HUES48 (cell line): ENCODE results near the gene DMKN.

Source experiments
- H3K27ac ChIP-seq: one replicate; pipeline ENCODE4 v1.7.0; 2013; ENCODE audit warnings: low read depth, low read length, inconsistent platforms
- H3K27me3 ChIP-seq: 2 replicates; pipeline ENCODE4 v1.6.1; 2013; ENCODE audit warnings: mild to moderate bottlenecking, low read length; ENCODE audit not compliant: control insufficient read depth, insufficient read depth
- H3K36me3 ChIP-seq: 2 replicates; pipeline ENCODE4 v1.6.1; 2013; ENCODE audit warnings: low read length; ENCODE audit not compliant: control insufficient read depth, insufficient read depth
- H3K4me1 ChIP-seq: 2 replicates; pipeline ENCODE4 v1.6.1; 2013; ENCODE audit warnings: mild to moderate bottlenecking, low read length; ENCODE audit not compliant: control insufficient read depth, insufficient read depth
- H3K4me3 ChIP-seq: 2 replicates; pipeline ENCODE4 v1.5.1; 2013; ENCODE audit warnings: mild to moderate bottlenecking, low read depth, low read length
- H3K9ac ChIP-seq: 2 replicates; pipeline ENCODE4 v1.6.1; 2013; ENCODE audit warnings: mild to moderate bottlenecking, low read depth, low read length, moderate library complexity
- H3K9me3 ChIP-seq: 2 replicates; pipeline ENCODE4 v1.6.1; 2013; ENCODE audit warnings: low read length; ENCODE audit not compliant: control insufficient read depth, insufficient read depth

The DMKN gene

DNA sequence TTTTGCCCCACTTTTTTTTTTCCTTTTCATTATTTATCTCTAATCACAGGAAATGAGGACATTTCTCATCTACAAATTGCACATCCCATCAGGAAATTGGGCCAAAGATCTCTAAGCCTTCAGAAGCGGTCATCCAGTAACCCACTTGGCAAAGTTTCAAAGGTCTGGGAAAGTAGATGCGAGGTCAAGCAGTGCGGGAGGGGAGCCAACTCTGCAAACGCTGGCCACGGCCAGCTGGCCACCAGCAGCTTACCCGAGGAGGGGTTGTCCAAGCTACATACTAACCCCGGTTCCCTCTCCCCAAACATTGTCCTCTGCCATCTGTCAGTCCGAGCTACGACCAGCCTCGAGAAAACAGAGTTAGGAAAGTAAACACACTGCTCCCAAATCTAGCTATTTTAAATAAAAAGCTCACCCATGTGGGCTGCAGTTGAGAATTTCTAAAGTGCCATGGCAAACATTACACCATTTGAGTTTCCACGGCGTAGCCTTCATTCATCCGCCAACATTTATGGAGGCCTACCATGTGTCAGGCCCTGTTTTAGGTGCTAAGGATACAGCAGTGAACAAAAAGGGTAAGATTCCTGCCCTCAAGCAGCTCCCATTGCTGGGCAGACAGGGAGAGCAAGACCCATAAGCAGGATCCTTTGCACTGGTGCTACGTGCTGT, 53.9 kb downstream of the DMKN start:
- H3K27ac ChIP-seq = no peak overlapping the region
- H3K27me3 ChIP-seq = no peaks in the 10 kb centered on the region
- H3K4me3 ChIP-seq = no peak overlapping the region
- H3K9me3 ChIP-seq = no peaks in the 10 kb centered on the region
- no peaks in the 10 kb centered on the region for H3K36me3 ChIP-seq
- H3K9ac ChIP-seq = no peak overlapping the region
- H3K4me1 ChIP-seq = no peaks in the 10 kb centered on the region

DNA sequence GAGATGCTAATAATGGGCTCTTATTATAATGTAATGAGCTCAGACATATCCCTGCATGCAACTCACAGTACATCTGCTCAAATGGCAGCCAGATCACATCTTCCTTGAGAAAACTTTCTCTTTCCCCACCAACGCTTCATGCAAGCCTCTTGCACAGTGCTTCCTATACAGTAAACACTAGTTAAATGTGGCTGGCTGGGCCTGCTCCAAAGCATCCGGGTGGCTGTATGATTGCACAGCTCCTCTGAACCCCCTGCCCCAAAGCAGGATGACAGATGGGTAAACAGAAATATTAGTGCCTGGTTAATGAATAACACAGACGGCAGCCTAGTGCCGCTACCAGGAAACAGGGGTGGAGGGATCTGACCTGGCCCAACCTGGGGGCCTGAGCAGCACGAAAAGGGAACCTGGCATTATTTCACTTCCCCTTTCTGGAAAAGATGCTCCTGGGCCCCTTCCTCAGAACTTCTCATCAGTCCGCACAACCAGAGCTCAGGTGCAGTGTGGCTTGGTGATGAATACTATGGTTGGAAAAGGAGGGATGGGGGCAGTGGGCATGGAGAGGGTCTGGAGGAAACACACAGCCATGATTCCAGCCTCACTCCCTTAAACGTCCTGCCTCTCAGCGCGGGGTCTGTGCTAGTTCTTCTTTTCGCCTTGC, 54.6 kb downstream of the DMKN start:
- no peaks in the 10 kb centered on the region for H3K27me3 ChIP-seq
- no peaks in the 10 kb centered on the region for H3K4me1 ChIP-seq
- H3K27ac ChIP-seq = no peak overlapping the region
- H3K9ac ChIP-seq = no peak overlapping the region
- H3K4me3 ChIP-seq = no peak overlapping the region
- H3K9me3 ChIP-seq = no peaks in the 10 kb centered on the region
- no peaks in the 10 kb centered on the region for H3K36me3 ChIP-seq

DNA sequence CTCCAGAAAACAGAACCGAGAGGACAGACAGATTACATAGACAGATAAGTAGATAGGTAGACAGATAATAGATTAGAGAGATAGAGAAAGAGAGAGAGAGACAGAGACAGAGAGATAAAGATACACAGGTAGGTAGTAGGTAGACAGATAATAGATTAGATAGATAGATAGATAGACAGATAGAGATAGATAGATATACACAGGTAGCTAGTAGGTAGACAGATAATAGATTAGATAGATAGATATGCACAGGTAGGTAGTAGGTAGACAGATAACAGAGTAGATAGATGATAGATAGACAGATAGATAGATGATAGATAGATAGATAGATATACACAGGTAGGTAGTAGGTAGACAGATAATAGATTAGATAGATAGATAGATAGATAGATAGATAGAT, 55.3 kb downstream of the DMKN start:
- Histone ChIP-seq H3K9ac (no peak overlapping the region), H3K36me3 (no peaks in the 10 kb centered on the region), H3K4me1 (no peaks in the 10 kb centered on the region), H3K4me3 (no peak overlapping the region), H3K27me3 (no peaks in the 10 kb centered on the region), H3K9me3 (no peaks in the 10 kb centered on the region), H3K27ac (no peak overlapping the region)

DNA sequence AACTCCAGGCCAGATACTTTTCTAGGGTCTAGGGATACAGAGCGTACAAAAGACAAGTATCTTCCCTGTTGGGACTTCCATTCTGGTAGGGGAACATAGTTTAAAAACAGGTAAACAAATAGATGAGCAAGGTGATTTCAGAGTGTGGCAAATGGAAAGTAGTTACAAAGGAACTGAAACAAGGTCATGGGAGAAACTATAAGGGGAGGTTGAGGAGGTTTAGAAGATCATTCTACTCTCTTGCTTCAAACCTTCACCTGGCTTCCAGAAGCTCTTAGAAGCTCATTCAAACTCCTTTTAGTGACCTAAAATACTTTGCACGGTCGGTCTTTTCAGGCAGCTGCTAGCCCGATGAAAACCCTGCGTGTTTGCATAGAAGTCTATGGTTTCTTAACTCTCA, 56.3 kb downstream of the DMKN start:
- no peaks in the 10 kb centered on the region for H3K9me3 ChIP-seq
- no peak overlapping the region for H3K9ac ChIP-seq
- no peak overlapping the region for H3K27ac ChIP-seq
- H3K36me3 ChIP-seq = no peaks in the 10 kb centered on the region
- H3K4me1 ChIP-seq = no peaks in the 10 kb centered on the region
- no peak overlapping the region for H3K4me3 ChIP-seq
- H3K27me3 ChIP-seq = no peaks in the 10 kb centered on the region

DNA sequence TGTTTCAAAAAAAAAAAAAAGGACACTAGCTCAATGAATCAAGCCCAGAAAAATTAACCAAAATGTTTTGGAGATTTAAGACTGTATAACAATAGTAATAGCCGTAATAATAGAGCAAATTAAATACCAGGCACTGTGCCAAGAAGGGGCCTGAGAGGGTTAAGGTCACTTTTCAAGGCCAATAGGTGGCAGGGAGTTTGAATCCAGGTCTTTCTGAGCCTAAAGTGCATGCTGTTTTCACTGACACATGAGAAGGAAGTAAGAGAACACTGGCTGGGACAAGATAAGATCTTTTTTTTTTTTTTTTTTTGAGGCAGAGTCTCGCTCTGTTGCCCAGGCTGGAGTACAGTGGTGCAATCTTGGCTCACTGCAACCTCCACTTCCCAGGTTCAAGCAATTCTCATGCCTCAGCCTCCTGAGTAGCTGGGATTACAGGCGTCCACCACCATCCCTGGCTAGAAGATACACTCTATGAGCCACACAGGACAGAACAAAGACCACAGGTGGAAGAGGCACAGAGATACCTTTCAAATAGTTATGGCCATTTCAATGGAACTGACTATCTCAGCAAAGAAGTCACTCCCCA, 57.7 kb downstream of the DMKN start:
- H3K9ac ChIP-seq = no peak overlapping the region
- H3K36me3 ChIP-seq = no peaks in the 10 kb centered on the region
- no peak overlapping the region for H3K4me3 ChIP-seq
- no peaks in the 10 kb centered on the region for H3K27me3 ChIP-seq
- H3K9me3 ChIP-seq = no peaks in the 10 kb centered on the region
- no peaks in the 10 kb centered on the region for H3K4me1 ChIP-seq
- no peak overlapping the region for H3K27ac ChIP-seq

DNA sequence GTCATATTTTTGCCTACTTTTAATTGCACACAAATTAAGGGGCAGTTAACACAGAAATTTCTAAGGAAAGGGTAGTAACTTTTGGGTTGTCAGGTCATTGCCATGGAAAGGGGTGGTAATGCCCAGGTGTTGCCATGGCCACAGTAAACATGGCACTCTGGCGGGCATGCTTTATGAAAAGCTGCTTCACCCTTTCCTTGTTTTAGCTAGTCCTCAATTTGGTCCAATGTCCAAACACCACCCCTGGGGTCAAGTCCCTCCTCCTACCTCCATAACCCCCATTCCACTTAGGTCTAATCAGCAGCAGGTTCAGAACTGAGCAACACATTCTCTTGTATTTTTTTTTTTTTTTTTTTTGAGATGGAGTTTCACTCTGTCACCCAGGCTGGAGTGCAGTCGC, 58.8 kb downstream of the DMKN start:
- Histone ChIP-seq H3K27ac (no peak overlapping the region), H3K9ac (no peak overlapping the region), H3K4me3 (no peak overlapping the region), H3K9me3 (no peaks in the 10 kb centered on the region), H3K27me3 (no peaks in the 10 kb centered on the region), H3K36me3 (no peaks in the 10 kb centered on the region), H3K4me1 (no peaks in the 10 kb centered on the region)

DNA sequence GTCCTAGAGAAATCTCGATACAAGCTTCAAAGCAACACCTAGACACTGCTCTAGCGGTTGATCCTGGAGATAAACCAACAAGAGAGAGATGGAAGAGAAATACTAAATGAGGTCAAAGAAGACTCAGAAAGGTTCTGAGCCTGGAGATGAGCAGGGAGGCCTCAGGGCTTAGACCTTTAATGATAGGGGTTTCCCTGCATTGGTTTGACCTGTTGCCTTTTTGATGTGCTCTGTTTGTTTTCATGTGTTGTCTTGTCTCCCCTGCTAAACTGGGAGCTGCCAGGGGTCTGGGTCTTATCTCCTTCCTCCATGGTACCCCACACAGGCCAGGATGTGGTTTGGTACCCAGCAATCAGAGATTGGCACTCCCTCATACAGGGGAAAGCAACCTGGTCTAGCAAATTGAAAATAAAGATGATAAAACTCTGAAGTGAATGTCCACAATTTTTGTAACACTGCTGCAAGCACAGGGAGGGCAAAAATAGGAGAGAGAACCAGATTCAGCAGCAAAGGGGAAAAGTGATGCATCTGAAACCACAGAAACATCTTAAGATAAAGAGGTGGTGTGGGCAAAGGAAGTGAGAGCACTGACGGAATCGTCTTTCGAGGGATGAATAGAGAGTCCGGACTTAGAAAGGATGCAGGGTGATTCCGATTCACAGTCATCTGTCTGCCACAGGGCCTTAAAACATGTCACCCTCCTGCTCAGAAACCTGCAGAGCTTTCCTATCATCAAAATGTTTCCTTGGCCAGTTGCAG, 61.9 kb downstream of the DMKN start:
- Histone ChIP-seq H3K36me3 (no peaks in the 10 kb centered on the region), H3K9ac (no peak overlapping the region), H3K4me3 (no peak overlapping the region), H3K27me3 (no peaks in the 10 kb centered on the region), H3K27ac (no peak overlapping the region), H3K4me1 (peaks cover 5% of the 10 kb centered on the region; the same call in 1 of the 2 replicates), H3K9me3 (no peaks in the 10 kb centered on the region)

DNA sequence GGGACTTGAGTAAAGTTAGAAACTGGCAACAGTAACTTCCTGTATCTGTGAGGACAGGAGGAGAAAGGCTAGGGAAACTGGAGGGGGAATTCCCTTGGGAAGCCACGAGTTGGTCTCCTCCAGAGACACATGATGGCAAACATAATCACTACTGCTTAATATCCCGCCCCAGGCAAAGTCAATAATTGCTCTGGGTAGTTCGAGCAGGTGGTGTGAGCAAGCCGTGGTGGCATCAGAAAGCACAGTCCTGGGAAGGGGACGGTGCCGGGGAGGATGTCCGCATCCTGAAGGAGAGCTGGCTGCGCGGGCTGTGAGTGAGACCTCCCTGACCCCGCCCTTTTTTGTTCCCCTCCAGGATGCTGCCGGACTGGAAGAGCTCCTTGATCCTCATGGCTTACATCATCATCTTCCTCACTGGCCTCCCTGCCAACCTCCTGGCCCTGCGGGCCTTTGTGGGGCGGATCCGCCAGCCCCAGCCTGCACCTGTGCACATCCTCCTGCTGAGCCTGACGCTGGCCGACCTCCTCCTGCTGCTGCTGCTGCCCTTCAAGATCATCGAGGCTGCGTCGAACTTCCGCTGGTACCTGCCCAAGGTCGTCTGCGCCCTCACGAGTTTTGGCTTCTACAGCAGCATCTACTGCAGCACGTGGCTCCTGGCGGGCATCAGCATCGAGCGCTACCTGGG, 63.9 kb downstream of the DMKN start:
- H3K9ac ChIP-seq = no peak overlapping the region
- H3K9me3 ChIP-seq = no peaks in the 10 kb centered on the region
- peaks cover 5% of the 10 kb centered on the region; the same call in 1 of the 2 replicates for H3K4me1 ChIP-seq
- no peak overlapping the region for H3K27ac ChIP-seq
- H3K27me3 ChIP-seq = no peaks in the 10 kb centered on the region
- H3K36me3 ChIP-seq = no peaks in the 10 kb centered on the region
- H3K4me3 ChIP-seq = no peak overlapping the region

DNA sequence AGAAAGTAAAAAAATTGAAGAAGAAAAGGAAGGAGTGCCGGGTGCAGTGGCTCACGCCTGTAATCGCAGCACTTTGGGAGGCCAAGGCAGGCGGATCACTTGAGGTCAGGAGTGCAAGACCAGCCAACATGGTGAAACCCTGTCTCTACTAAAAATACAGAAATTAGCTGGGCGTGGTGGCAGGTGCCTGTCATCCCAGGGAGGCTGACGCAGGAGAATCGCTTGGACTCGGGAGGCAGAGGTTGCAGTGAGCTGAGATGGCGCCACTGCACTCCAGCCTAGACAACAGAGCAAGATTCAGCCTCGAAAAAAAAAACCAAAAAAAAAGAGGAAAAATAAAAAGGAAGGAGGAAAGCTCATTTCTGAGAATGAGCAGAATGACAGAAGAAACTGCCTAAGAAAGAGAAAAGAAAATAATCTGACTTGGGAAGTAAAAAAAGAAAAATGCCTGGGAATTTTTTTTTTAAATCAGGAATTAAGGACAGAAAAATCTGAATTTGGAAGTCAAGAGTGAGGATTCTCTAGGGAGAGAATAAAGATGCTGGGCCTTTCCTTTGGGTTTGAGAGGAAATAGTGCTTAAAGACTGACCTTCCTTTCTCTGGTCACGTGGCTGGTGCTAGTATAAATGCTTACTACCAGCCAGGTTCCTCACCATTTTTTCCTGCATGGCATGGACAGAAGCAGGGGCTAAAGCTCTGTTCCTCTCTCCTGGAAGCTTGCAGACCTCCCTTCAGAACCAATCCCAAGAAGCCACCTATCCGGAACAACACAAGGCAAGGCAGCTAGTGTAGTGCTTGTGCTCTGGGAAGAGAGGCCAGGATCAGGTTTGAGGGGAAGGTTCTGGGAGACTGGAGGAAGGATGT, 65.6 kb downstream of the DMKN start, which contains the start of gene FFAR2:
Gene FFAR2 (plus strand): TSS at position 652 of the 864 bp plus-strand sequence. CDS start 1,458 bp downstream, outside the sequence.
- Histone ChIP-seq H3K36me3 (no peaks in the 10 kb centered on the region), H3K4me1 (peaks cover 5% of the 10 kb centered on the region; the same call in 1 of the 2 replicates), H3K9ac (no peak within 1 kb of the TSS), H3K4me3 (no peak within 1 kb of the TSS), H3K9me3 (no peaks in the 10 kb centered on the region), H3K27ac (no peak within 1 kb of the TSS), H3K27me3 (no peaks in the 10 kb centered on the region)
